Measurements from ENCODE around the gene MYH6. TPM values are rescaled to one million over a fixed set of nuclear protein-coding genes. Genes with fewer than 3 reads are reported as not detected.

The MYH6 gene
- total RNA-seq, 1 experiment from 2014 or later = not detected

GRCh38 chr14:23411563-23412525 lies 3.8 kb upstream of the MYH6 start:
- no TSS peak for BruUV-seq (replicated peaks)
- no peaks in the 10 kb centered on the region for H3K4me1 ChIP-seq (ENCODE audit: insufficient read depth, low read length, poor library complexity, severe bottlenecking)
- DNase-seq (ENCODE audit: low spot score) = no peak
- H3K4me3 ChIP-seq (ENCODE audit: low read depth, low read length, poor library complexity, severe bottlenecking) = no peak overlapping the region
- no peaks in the 10 kb centered on the region for H3K9me3 ChIP-seq (ENCODE audit: low read depth, low read length, poor library complexity, severe bottlenecking)
- H3K27ac ChIP-seq (ENCODE audit: low read depth, low read length, poor library complexity, severe bottlenecking) = no peak overlapping the region
- intact Hi-C loops (cut with micrococcal nuclease; ENCODE audit: unreplicated experiment) = no loop called here
- ChIA-PET CTCF (no interaction called here), POLR2A (ENCODE audit: low non-redundant PET) (no interaction called here)
- TF ChIP-seq CTCF (conservative IDR thresholded peaks at IDR 0.05; ENCODE audit: low read depth, low read length) (no peak), EZH2 (IDR thresholded peaks at IDR 0.05; ENCODE audit: borderline replicate concordance, low read depth, low read length, poor library complexity, severe bottlenecking) (no peak)
- H3K27me3 ChIP-seq (replicated peaks; ENCODE audit: insufficient read depth, low read depth, low read length, poor library complexity) = peaks cover 5% of the 10 kb centered on the region
- H3K36me3 ChIP-seq (ENCODE audit: insufficient read depth, low read length, poor library complexity, severe bottlenecking) = no peaks in the 10 kb centered on the region

GRCh38 chr14:23409966-23410635 lies 2.0 kb upstream of the MYH6 start:
- DNase-seq (ENCODE audit: low spot score) = no peak
- no TSS peak for BruUV-seq (replicated peaks)
- H3K36me3 ChIP-seq (ENCODE audit: insufficient read depth, low read length, poor library complexity, severe bottlenecking) = no peaks in the 10 kb centered on the region
- no peaks in the 10 kb centered on the region for H3K4me1 ChIP-seq (ENCODE audit: insufficient read depth, low read length, poor library complexity, severe bottlenecking)
- CTCF ChIA-PET = no interaction called here
- H3K27ac ChIP-seq (ENCODE audit: low read depth, low read length, poor library complexity, severe bottlenecking) = no peak overlapping the region
- TF ChIP-seq CTCF (conservative IDR thresholded peaks at IDR 0.05; ENCODE audit: low read depth, low read length) (no peak), EZH2 (IDR thresholded peaks at IDR 0.05; ENCODE audit: borderline replicate concordance, low read depth, low read length, poor library complexity, severe bottlenecking) (no peak)
- H3K4me3 ChIP-seq (ENCODE audit: low read depth, low read length, poor library complexity, severe bottlenecking) = no peak overlapping the region
- peaks cover 7% of the 10 kb centered on the region for H3K27me3 ChIP-seq (replicated peaks; ENCODE audit: insufficient read depth, low read depth, low read length, poor library complexity)
- H3K9me3 ChIP-seq (ENCODE audit: low read depth, low read length, poor library complexity, severe bottlenecking) = no peaks in the 10 kb centered on the region
- intact Hi-C loops (cut with micrococcal nuclease; ENCODE audit: unreplicated experiment) = no loop called here
- POLR2A ChIA-PET (ENCODE audit: low non-redundant PET) = no interaction called here

- CTCF ChIA-PET = no interaction called here
- no peaks in the 10 kb centered on the region for H3K9me3 ChIP-seq (ENCODE audit: low read depth, low read length, poor library complexity, severe bottlenecking)
- no peaks in the 10 kb centered on the region for H3K36me3 ChIP-seq (ENCODE audit: insufficient read depth, low read length, poor library complexity, severe bottlenecking)
- TF ChIP-seq EZH2 (IDR thresholded peaks at IDR 0.05; ENCODE audit: borderline replicate concordance, low read depth, low read length, poor library complexity, severe bottlenecking) (no peak), CTCF (conservative IDR thresholded peaks at IDR 0.05; ENCODE audit: low read depth, low read length) (no peak)
- peaks cover 7% of the 10 kb centered on the region for H3K27me3 ChIP-seq (replicated peaks; ENCODE audit: insufficient read depth, low read depth, low read length, poor library complexity)
- DNase-seq (ENCODE audit: low spot score) = no peak
- H3K4me1 ChIP-seq (ENCODE audit: insufficient read depth, low read length, poor library complexity, severe bottlenecking) = no peaks in the 10 kb centered on the region
- intact Hi-C loops (cut with micrococcal nuclease; ENCODE audit: unreplicated experiment) = no loop called here
- no peak overlapping the region for H3K4me3 ChIP-seq (ENCODE audit: low read depth, low read length, poor library complexity, severe bottlenecking)
- BruUV-seq (replicated peaks) = no TSS peak
- POLR2A ChIA-PET (ENCODE audit: low non-redundant PET) = no interaction called here
- no peak overlapping the region for H3K27ac ChIP-seq (ENCODE audit: low read depth, low read length, poor library complexity, severe bottlenecking)
Observed at GRCh38 chr14:23409475-23409874, 1.4 kb upstream of the MYH6 start.

All from A673 (cell line).